Measurements from ENCODE around the gene LRP1-AS.

DNA sequence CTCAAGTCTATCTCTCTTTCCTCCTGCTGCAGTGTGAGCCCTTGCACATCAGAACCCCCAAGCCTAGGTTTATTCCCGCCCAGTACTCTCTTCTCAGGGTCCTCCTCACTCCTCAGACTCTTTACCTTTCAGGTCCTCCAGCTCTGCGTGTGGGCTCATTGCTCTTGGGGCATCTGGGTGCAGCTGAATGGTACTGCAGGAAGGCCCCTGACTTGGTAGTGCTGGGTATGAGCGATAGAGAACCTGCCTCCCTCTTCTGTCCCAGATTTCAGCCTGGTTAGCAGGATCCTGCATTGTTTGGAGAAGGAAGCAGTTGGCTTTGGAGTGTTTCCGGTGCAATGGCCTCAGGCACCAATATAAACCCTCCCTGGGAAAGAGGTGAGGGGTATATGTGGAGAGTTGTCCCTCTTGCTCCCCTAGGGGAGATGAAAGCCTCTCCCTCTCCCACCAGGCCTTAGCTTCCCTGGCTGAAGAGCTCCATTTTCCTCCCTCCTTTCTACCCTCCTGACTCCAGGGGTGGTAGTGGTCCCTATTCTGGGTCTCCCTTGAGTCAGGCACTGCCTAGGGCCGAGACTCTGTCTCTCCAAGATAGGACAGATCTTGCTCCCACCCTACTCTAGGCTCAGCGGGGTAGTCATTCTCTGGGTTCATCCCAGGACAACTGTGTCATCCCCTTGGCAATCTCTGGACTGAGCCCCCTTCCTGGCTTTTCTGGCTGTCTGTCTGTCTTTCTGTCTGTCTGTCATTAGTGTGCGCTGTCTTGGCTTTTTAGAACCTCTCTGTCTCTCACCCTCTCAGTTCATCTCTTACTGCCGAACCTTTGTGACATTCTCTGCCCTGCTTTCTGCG lies 15.3 kb downstream of the LRP1-AS start:
- TF ChIP-seq, protein P1, sequence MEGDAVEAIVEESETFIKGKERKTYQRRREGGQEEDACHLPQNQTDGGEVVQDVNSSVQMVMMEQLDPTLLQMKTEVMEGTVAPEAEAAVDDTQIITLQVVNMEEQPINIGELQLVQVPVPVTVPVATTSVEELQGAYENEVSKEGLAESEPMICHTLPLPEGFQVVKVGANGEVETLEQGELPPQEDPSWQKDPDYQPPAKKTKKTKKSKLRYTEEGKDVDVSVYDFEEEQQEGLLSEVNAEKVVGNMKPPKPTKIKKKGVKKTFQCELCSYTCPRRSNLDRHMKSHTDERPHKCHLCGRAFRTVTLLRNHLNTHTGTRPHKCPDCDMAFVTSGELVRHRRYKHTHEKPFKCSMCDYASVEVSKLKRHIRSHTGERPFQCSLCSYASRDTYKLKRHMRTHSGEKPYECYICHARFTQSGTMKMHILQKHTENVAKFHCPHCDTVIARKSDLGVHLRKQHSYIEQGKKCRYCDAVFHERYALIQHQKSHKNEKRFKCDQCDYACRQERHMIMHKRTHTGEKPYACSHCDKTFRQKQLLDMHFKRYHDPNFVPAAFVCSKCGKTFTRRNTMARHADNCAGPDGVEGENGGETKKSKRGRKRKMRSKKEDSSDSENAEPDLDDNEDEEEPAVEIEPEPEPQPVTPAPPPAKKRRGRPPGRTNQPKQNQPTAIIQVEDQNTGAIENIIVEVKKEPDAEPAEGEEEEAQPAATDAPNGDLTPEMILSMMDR (conservative IDR thresholded peaks at IDR 0.05; ENCODE audit: low read depth, low read length) = no peak
- TF ChIP-seq EZH2phosphoT487 (IDR thresholded peaks at IDR 0.05; ENCODE audit: borderline replicate concordance, low read length) = no peak
